CD8-positive, alpha-beta memory T cell (primary cell): Measurements from ENCODE around the gene DDX50. TPM values are rescaled to one million over a fixed set of nuclear protein-coding genes. Genes with fewer than 3 reads are reported as not detected.
"Not testable (repeated sequence)": the region's sequence is repeated elsewhere in the genome, so short reads cannot be mapped to it uniquely, and the experiment has no call there.

Experiments used
- CTCF ChIA-PET: fragments of 350-600 bp; sonication (Branson Sonifier 250); formaldehyde crosslinking; loops from one replicate; lab custom pipeline; 2021; ENCODE audit warnings: antibody characterized with exemption; lab: Charles Lee
- POLR2A ChIA-PET: fragments of 350-600 bp; sonication (Branson Sonifier 250); formaldehyde crosslinking; loops from one replicate; lab custom pipeline; 2021; ENCODE audit warnings: antibody characterized with exemption; lab: Charles Lee
- DNase-seq, 5 donors: peaks; one replicate each; pipeline versions ENCODE4 v3.0.0 to v3.0.0-alpha.2; 2020 to 2022; ENCODE audit warnings: mixed read lengths in 1 of 5
- H3K27ac ChIP-seq: one replicate; pipeline ENCODE4 v1.7.0; 2013; ENCODE audit warnings: low read depth, mild to moderate bottlenecking, low read length, moderate library complexity
- H3K27me3 ChIP-seq: 2 replicates; pipeline ENCODE4 v1.7.0; 2013; ENCODE audit warnings: low read length, mild to moderate bottlenecking; ENCODE audit not compliant: insufficient read depth, poor library complexity, severe bottlenecking
- H3K36me3 ChIP-seq: 2 replicates; pipeline ENCODE4 v1.7.0; 2013; ENCODE audit warnings: mild to moderate bottlenecking, low read length, moderate library complexity; ENCODE audit not compliant: insufficient read depth
- H3K4me1 ChIP-seq: 2 replicates; pipeline ENCODE4 v1.7.0; 2013; ENCODE audit warnings: mild to moderate bottlenecking, low read length, moderate library complexity; ENCODE audit not compliant: insufficient read depth
- H3K4me3 ChIP-seq: 2 replicates; pipeline ENCODE4 v1.7.0; 2013; ENCODE audit warnings: mild to moderate bottlenecking, low read length
- H3K9me3 ChIP-seq: 2 replicates; pipeline ENCODE4 v1.7.0; 2013; ENCODE audit warnings: mild to moderate bottlenecking, low read length
- H3K27ac Mint-ChIP-seq, 8 donors: one replicate each; pipeline ENCODE4 v1.8.0; 2020 to 2021; ENCODE audit warnings: mixed read lengths in 8 of 8, mild to moderate bottlenecking in 6 of 8, inconsistent platforms in 3 of 8, moderate library complexity in 3 of 8
- H3K27me3 Mint-ChIP-seq, 2 donors: one replicate each; pipeline ENCODE4 v1.8.0; 2020 to 2021; ENCODE audit warnings: mixed read lengths in 2 of 2, mild to moderate bottlenecking in 1 of 2, moderate library complexity in 1 of 2
- H3K36me3 Mint-ChIP-seq, 3 donors: one replicate each; pipeline ENCODE4 v1.8.0; 2020 to 2021; ENCODE audit warnings: mixed read lengths in 3 of 3, inconsistent platforms in 1 of 3, mild to moderate bottlenecking in 1 of 3
- H3K4me1 Mint-ChIP-seq, 3 donors: one replicate each; pipeline ENCODE4 v1.8.0; 2020 to 2021; ENCODE audit warnings: mixed read lengths in 3 of 3, inconsistent platforms in 1 of 3, mild to moderate bottlenecking in 1 of 3
- H3K4me3 Mint-ChIP-seq, 7 donors: one replicate each; pipeline ENCODE4 v1.8.0; 2020 to 2021; ENCODE audit warnings: mixed read lengths in 7 of 7, mild to moderate bottlenecking in 6 of 7, moderate library complexity in 4 of 7, inconsistent platforms in 2 of 7
- H3K9me3 Mint-ChIP-seq, 5 donors: one replicate each; pipeline ENCODE4 v1.8.0; 2020 to 2022; ENCODE audit warnings: mixed read lengths in 5 of 5, mild to moderate bottlenecking in 3 of 5, moderate library complexity in 2 of 5, inconsistent platforms in 1 of 5
- polyA plus RNA-seq: library from polyadenylated mRNA; unstranded; fragments of 300-500 nt; fragmentation: Illumina TruSeq; gene quantifications from one replicate; pipeline ENCODE4 v1.2.3, GENCODE V29; 2021
- total RNA-seq, 2 experiments: library from RNA; stranded (reverse); gene quantifications; one replicate each; pipeline ENCODE4 v1.2.3, GENCODE V29; 2021

The DDX50 gene
- total and polyA plus RNA-seq, 3 experiments from 2014 or later, result 36.9 to 50.1 (median 49.9) TPM

GRCh38 chr10:68940917-68941316 is 39.8 kb downstream of the DDX50 start:
- H3K27me3 ChIP-seq, H3K4me1 ChIP-seq, H3K4me3 ChIP-seq, H3K4me3 Mint-ChIP-seq, H3K9me3 ChIP-seq, H3K27ac ChIP-seq, POLR2A ChIA-PET, H3K4me1 Mint-ChIP-seq, H3K9me3 Mint-ChIP-seq, H3K27ac Mint-ChIP-seq, CTCF ChIA-PET, H3K27me3 Mint-ChIP-seq, DNase-seq: not testable (repeated sequence)
- peaks cover 25% of the 10 kb centered on the region for H3K36me3 ChIP-seq
- peaks cover 9 to 68% (median 21%) of the 10 kb centered on the region in 3 donors for H3K36me3 Mint-ChIP-seq

DNA sequence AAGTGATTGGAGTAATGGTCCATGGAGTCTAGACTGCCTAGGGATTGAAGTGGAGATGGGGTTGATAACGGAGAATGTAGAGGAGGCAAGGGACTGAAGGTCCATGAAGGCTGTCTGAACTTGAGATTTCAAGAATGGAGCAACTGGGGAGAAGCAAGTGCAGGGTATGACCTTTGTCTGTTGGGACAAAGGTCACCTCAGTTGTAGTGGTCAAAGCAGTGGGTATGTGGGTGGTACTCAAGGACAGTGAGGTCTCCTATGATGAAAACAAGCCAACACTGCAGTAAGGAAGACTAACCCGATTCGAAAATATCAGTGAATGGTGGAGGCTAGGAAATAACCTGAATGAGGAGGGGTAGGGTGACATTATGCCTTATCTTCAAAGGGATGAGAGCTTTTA is 49.5 kb downstream of the DDX50 start:
- H3K27ac ChIP-seq, result no peak overlapping the region
- no peak overlapping the region for H3K4me3 Mint-ChIP-seq
- H3K27ac Mint-ChIP-seq, result no peak overlapping the region
- DNase-seq, result no peak
- no peak overlapping the region for H3K4me3 ChIP-seq
- H3K27me3 ChIP-seq, result no peaks in the 10 kb centered on the region
- H3K9me3 ChIP-seq, result no peaks in the 10 kb centered on the region
- POLR2A ChIA-PET, result no interaction called here
- H3K36me3 ChIP-seq, result peaks cover 24% of the 10 kb centered on the region
- H3K36me3 Mint-ChIP-seq, result peaks cover 6 to 24% (median 12%) of the 10 kb centered on the region in 3 donors
- H3K9me3 Mint-ChIP-seq, result no peaks in the 10 kb centered on the region
- no peaks in the 10 kb centered on the region for H3K27me3 Mint-ChIP-seq
- CTCF ChIA-PET, result no interaction called here
- H3K4me1 ChIP-seq, result no peaks in the 10 kb centered on the region
- peaks cover 3 to 5% (median 4%) of the 10 kb centered on the region in 3 donors for H3K4me1 Mint-ChIP-seq

DNA sequence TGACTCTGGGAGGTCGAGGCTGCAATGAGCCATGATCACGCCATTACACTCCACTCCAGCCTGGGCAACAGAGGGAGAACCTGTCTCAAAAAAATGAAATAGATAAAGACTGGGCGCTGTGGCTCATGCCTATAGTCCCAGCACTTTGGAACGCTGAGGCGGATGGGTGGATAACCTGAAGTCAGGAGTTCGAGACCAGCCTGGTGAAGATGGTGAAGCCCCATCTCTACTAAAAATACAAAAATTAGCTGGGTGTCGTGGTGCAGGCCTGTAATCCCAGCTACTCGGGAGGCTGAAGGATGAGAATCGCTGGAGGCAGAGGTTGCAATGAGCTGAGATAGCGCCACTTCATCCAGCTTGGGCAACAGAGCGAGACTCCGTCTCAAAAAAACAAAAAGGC is 53.8 kb downstream of the DDX50 start:
- peak overlapping the region in 6 of 8 donors; percentile 22 to 98 (median 66) for H3K27ac Mint-ChIP-seq
- Histone ChIP-seq H3K36me3 (no peaks in the 10 kb centered on the region), H3K4me1 (peaks cover 18% of the 10 kb centered on the region), H3K4me3 (no peak overlapping the region), H3K9me3 (no peaks in the 10 kb centered on the region), H3K27me3 (no peaks in the 10 kb centered on the region), H3K27ac (no peak overlapping the region)
- no peaks in the 10 kb centered on the region for H3K9me3 Mint-ChIP-seq
- peaks cover 0 to 26% (median 0%) of the 10 kb centered on the region in 3 donors for H3K36me3 Mint-ChIP-seq
- POLR2A ChIA-PET, result interaction anchor here (1.2 kb wide), 1 partner anchor 15 kb away, joined by 4 read pairs; no protein-coding TSS in a partner anchor
- peaks cover 31 to 39% (median 39%) of the 10 kb centered on the region in 3 donors for H3K4me1 Mint-ChIP-seq
- peaks cover 0 to 3% of the 10 kb centered on the region in 2 donors for H3K27me3 Mint-ChIP-seq
- H3K4me3 Mint-ChIP-seq, result peak overlapping the region; percentile 16 to 100 (median 47)
- CTCF ChIA-PET, result interaction anchor here (0.6 to 2.5 kb wide), 9 partner anchors 13 to 454 kb away, joined by 3 to 7 read pairs (median 5); no protein-coding TSS in a partner anchor
- DNase-seq, result no peak

- ChIA-PET CTCF (interaction anchor here (0.6 to 2.5 kb wide), 12 partner anchors 10 to 453 kb away, joined by 3 to 7 read pairs (median 4); no protein-coding TSS in a partner anchor), POLR2A (interaction anchor here (1.1 to 2.1 kb wide), 5 partner anchors 15 to 623 kb away, joined by 4 to 7 read pairs (median 5); partner anchors contain the start of genes DDX50, HNRNPH3 and KIFBP)
- Mint-ChIP-seq H3K27ac (peak overlapping the region; percentile 95 to 100 (median 100)), H3K9me3 (no peaks in the 10 kb centered on the region), H3K4me3 (peak overlapping the region; percentile 94 to 100 (median 98)), H3K36me3 (peaks cover 0 to 29% (median 2%) of the 10 kb centered on the region in 3 donors), H3K27me3 (peaks cover 0 to 3% of the 10 kb centered on the region in 2 donors), H3K4me1 (peaks cover 34 to 44% (median 44%) of the 10 kb centered on the region in 3 donors)
- H3K36me3 ChIP-seq, result no peaks in the 10 kb centered on the region
- H3K9me3 ChIP-seq, result no peaks in the 10 kb centered on the region
- peaks cover 18% of the 10 kb centered on the region for H3K4me1 ChIP-seq
- H3K27ac ChIP-seq, result peak overlapping the region; percentile 98
- no peak for DNase-seq
- H3K4me3 ChIP-seq, result peak overlapping the region; percentile 91
- H3K27me3 ChIP-seq, result no peaks in the 10 kb centered on the region
Measured at GRCh38 chr10:68955355-68955831, 54.3 kb downstream of the DDX50 start.

DNA sequence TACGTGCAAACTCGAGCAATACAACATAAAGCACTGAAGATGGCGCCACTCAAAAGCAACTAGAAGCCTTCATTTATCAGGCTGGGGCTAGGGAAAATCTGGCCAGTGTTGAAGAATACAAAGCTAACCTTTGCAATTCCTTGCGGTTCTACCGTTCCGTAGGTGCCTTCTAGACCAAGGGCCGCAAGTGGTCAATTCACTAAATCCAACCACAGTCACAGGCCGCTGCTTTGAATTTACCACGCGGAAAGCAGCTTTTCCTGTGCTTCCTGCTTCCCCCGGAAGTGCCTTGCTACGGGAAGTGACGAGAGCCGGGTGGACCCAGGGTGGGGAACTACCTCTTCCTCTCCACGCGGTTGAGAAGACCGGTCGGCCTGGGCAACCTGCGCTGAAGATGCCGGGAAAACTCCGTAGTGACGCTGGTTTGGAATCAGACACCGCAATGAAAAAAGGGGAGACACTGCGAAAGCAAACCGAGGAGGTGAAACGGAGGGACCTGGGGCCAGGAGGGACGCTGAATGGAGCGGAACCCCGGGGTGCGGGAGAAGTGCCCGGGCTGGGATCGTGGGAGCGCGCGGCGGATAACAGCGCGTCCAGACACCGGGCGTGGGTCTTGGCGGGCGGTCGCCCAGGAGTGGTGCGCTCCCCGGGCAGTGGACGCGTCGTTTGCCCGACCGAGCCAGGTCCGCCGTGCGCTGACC is 54.9 kb downstream of the DDX50 start, which contains the start of gene DDX21:
TSS of gene DDX21 (plus strand) at position 339 of the 701 bp plus-strand sequence. CDS start at position 395, 56 bp downstream.
- Histone ChIP-seq H3K36me3 (peaks cover 4% of the 10 kb centered on the region), H3K27me3 (no peaks in the 10 kb centered on the region), H3K4me1 (peaks cover 18% of the 10 kb centered on the region), H3K27ac (peak within 1 kb of the TSS; percentile 98), H3K9me3 (no peaks in the 10 kb centered on the region), H3K4me3 (peak within 1 kb of the TSS; percentile 91)
- Mint-ChIP-seq H3K4me1 (peaks cover 37 to 50% (median 48%) of the 10 kb centered on the region in 3 donors), H3K27me3 (peaks cover 0 to 3% of the 10 kb centered on the region in 2 donors), H3K36me3 (peaks cover 0 to 35% (median 2%) of the 10 kb centered on the region in 3 donors), H3K4me3 (peak within 1 kb of the TSS; percentile 94 to 100 (median 98)), H3K27ac (peak within 1 kb of the TSS; percentile 95 to 100 (median 100)), H3K9me3 (no peaks in the 10 kb centered on the region)
- peak; percentile 81 to 93 (median 88) for DNase-seq
- ChIA-PET CTCF (interaction anchor here (0.8 to 2.5 kb wide), 12 partner anchors 10 to 452 kb away, joined by 3 to 7 read pairs (median 4); partner anchors contain the start of gene KIFBP), POLR2A (interaction anchor here (0.6 to 2.1 kb wide), 6 partner anchors 14 to 624 kb away, joined by 3 to 7 read pairs (median 5); partner anchors contain the start of genes DDX50, HNRNPH3 and KIFBP)

DNA sequence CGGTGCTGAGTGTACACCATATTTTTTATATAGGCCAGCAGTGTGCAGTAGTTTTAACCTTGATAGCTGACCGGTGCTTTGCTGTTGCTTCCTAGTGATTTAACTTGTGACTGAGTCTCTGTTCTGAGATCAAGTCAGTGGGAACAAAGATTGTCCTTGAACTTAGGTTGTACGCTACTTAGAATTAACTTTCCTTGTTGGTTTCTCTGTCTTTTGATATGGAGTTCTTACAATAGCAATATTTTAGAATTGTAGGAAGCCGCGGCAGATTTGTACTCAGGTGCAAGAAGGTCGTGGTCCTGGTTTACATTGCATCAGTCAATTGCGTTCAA is 56.1 kb downstream of the DDX50 start:
- ChIA-PET POLR2A (interaction anchor here (0.6 to 2.1 kb wide), 3 partner anchors 28 to 207 kb away, joined by 3 to 5 read pairs (median 5); no protein-coding TSS in a partner anchor), CTCF (interaction anchor here (2.5 kb wide), 1 partner anchor 13 kb away, joined by 7 read pairs; no protein-coding TSS in a partner anchor)
- H3K27me3 ChIP-seq, result no peaks in the 10 kb centered on the region
- peak overlapping the region; percentile 95 to 100 (median 100) for H3K27ac Mint-ChIP-seq
- peak overlapping the region; percentile 94 to 100 (median 98) for H3K4me3 Mint-ChIP-seq
- H3K27ac ChIP-seq, result peak overlapping the region; percentile 98
- H3K4me3 ChIP-seq, result peak overlapping the region; percentile 91
- peaks cover 46 to 60% (median 56%) of the 10 kb centered on the region in 3 donors for H3K4me1 Mint-ChIP-seq
- H3K27me3 Mint-ChIP-seq, result peaks cover 0 to 3% of the 10 kb centered on the region in 2 donors
- H3K36me3 Mint-ChIP-seq, result peaks cover 2 to 45% (median 7%) of the 10 kb centered on the region in 3 donors
- H3K36me3 ChIP-seq, result peaks cover 16% of the 10 kb centered on the region
- no peaks in the 10 kb centered on the region for H3K9me3 ChIP-seq
- H3K4me1 ChIP-seq, result peaks cover 18% of the 10 kb centered on the region
- DNase-seq, result no peak
- H3K9me3 Mint-ChIP-seq, result no peaks in the 10 kb centered on the region

DNA sequence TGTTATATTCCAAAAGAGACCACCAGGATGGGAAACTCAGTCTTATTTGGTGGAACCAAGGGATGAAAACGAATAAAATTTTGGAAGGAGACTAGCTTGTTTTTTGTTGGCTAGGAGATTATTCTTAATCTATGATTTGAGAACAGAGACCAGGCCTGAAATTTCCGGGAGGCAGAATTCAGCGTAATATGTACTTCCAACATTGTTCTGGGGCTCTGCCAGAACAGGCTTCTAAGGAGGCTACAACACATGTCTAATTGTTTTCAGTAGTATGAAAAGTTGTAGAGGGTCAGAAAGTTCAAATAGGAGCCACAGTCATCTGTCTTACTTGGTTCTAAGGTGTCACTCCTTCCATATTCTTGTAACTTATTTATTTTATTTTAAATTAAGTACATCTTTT is 56.5 kb downstream of the DDX50 start:
- ChIA-PET CTCF (no interaction called here), POLR2A (interaction anchor here (0.6 kb wide), 1 partner anchor 206 kb away, joined by 5 read pairs; no protein-coding TSS in a partner anchor)
- Histone ChIP-seq H3K4me3 (peak overlapping the region; percentile 91), H3K36me3 (peaks cover 20% of the 10 kb centered on the region), H3K27me3 (no peaks in the 10 kb centered on the region), H3K9me3 (no peaks in the 10 kb centered on the region), H3K4me1 (peaks cover 18% of the 10 kb centered on the region), H3K27ac (peak overlapping the region; percentile 98)
- Mint-ChIP-seq H3K36me3 (peaks cover 2 to 49% (median 7%) of the 10 kb centered on the region in 3 donors), H3K9me3 (no peaks in the 10 kb centered on the region), H3K4me3 (peak overlapping the region; percentile 94 to 100 (median 98)), H3K27ac (peak overlapping the region; percentile 95 to 100 (median 100)), H3K27me3 (peaks cover 0 to 3% of the 10 kb centered on the region in 2 donors), H3K4me1 (peaks cover 47 to 62% (median 56%) of the 10 kb centered on the region in 3 donors)
- no peak for DNase-seq
